ENCODE data around the gene NAV2.

The NAV2 gene

DNA sequence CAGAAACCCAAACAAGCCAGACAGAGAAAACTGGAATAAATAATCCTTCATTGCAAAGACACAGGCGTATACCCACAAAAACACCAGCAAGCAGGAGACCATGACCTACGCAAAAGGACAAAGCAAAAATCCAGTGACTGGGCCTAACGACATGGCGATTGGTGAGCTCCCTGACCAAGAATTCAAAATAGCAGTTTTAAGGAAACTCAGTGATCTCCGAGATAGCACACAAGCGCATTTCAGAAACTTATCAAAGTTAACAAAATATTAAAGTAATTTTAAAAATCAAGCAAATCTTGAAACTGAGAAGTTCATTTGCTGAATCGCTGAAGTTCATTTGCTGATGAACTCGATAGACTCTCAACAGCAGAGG lies 420.0 kb downstream of the NAV2 start:
- no peak for DNase-seq (ENCODE audit: low read depth)
- H3K4me3 ChIP-seq (replicated peaks; ENCODE audit: low read depth, low read length): no peak overlapping the region
- TF ChIP-seq CTCF (IDR thresholded peaks at IDR 0.05; ENCODE audit: low read length, missing control alignments): no peak

DNA sequence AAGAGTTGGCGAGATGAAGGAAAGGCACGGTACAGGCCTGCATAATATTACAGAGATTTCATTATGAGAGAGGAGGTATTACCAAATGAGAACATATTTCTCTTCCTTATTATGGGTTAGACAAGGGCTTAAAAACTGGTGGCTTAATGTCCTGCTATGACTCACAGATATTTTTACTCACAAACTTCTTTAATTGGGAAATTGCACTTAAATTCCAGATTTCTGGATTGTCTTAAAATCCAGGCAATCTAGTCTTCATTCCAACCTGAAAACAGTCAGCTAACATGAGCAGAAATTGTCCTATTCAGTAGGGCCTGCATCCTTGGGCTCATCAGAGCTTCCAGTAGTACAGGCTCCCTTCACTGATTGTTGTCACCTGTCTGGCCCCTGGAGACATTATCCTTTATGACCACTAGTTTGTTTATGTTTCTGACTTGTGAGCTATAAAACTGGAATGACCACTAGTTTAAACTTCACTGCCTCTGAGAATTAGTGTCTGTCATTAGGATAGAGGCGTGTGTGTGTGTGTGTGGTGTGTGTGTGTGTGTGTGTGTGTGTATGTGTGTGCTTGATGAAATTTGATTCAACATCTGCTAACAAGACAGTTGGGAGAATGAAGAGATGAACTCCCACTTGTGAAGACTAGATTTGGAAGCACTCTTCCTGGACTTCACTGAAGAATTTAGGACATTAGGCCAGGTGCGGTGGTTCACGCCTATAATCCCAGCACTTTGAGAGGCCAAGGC lies 422.5 kb downstream of the NAV2 start:
- H3K4me3 ChIP-seq (replicated peaks; ENCODE audit: low read depth, low read length): no peak overlapping the region
- no peak for DNase-seq (ENCODE audit: low read depth)
- TF ChIP-seq CTCF (IDR thresholded peaks at IDR 0.05; ENCODE audit: low read length, missing control alignments): no peak

- no peak for DNase-seq (ENCODE audit: low read depth)
- TF ChIP-seq CTCF (IDR thresholded peaks at IDR 0.05; ENCODE audit: low read length, missing control alignments): no peak
- no peak overlapping the region for H3K4me3 ChIP-seq (replicated peaks; ENCODE audit: low read depth, low read length)
Measured at GRCh38 chr11:20137637-20138036, 425.0 kb downstream of the NAV2 start.

GRCh38 chr11:20138707-20139106 lies 426.1 kb downstream of the NAV2 start:
- no peak for TF ChIP-seq CTCF (IDR thresholded peaks at IDR 0.05; ENCODE audit: low read length, missing control alignments)
- DNase-seq (ENCODE audit: low read depth): no peak
- no peak overlapping the region for H3K4me3 ChIP-seq (replicated peaks; ENCODE audit: low read depth, low read length)

- no peak for TF ChIP-seq CTCF (IDR thresholded peaks at IDR 0.05; ENCODE audit: low read length, missing control alignments)
- no peak for DNase-seq (ENCODE audit: low read depth)
- H3K4me3 ChIP-seq (replicated peaks; ENCODE audit: low read depth, low read length): no peak overlapping the region
Measured at GRCh38 chr11:20154381-20154780, 441.7 kb downstream of the NAV2 start.

DNA sequence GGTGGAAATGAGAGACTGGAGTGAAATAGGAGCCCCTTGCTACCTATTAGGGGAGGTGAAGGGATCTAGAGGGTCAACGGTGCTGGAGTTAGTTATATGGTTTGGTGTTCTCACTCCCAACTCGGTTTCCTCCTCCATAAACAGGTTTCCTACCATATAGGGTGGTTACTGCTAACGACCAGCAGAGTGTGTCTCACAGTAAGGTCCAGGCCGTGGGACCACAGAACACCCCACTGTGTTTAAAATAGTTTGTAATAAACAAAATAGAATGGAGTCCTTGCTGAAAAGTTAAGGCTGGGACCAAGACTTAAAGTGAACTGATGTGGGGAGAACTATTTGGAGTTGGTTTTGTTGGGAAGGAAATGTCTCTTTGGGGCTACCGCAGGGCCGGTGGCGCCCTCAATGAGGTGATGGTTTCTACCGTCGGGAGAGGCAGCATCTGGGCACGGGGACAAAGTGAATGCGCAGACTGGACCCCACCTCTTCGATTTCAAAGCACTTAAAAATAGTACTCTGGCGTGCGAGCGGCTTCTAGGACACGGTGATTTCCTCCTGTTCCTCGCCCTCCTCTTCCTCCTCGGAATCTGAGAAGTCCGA lies 443.1 kb downstream of the NAV2 start:
- TF ChIP-seq CTCF (IDR thresholded peaks at IDR 0.05; ENCODE audit: low read length, missing control alignments): no peak
- no peak overlapping the region for H3K4me3 ChIP-seq (replicated peaks; ENCODE audit: low read depth, low read length)
- no peak for DNase-seq (ENCODE audit: low read depth)

Measured in fibroblast of pulmonary artery (primary cell).